ENCODE measurements around the gene SORD. TPM values are rescaled to one million over a fixed set of nuclear protein-coding genes. Genes with fewer than 3 reads are reported as not detected.

SORD gene
- total RNA-seq, 4 donors from 2014 or later = 3.3 to 6.6 (median 5.9) TPM

DNA sequence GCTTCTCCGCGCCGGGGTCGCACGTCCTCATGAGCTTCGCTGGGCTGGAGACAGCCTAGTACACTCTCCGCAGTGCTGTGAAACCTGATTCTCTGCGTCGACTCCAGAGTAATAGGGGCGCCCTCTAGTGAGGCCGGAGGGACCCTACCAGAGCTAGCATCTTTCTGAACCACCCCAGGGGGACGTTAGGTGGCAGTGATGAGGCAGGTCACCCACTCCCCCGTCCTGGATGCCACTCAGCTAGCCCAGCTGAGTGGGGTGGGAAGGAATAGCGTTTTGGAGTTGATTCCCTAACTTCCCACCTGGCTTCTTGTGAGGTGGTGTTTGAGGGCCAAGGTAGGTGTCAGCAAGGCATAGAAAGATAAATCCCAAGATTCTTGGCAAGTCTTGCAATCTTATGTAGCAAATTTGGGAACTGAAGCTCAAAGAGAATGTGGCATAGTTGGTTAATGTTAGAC is 95.2 kb downstream of the SORD start:
- intact Hi-C loops (cut with DNase I) = no loop called here
- H3K27ac ChIP-seq (replicated peaks in 1 of 4) = no peak overlapping the region
- TF ChIP-seq, protein P1, sequence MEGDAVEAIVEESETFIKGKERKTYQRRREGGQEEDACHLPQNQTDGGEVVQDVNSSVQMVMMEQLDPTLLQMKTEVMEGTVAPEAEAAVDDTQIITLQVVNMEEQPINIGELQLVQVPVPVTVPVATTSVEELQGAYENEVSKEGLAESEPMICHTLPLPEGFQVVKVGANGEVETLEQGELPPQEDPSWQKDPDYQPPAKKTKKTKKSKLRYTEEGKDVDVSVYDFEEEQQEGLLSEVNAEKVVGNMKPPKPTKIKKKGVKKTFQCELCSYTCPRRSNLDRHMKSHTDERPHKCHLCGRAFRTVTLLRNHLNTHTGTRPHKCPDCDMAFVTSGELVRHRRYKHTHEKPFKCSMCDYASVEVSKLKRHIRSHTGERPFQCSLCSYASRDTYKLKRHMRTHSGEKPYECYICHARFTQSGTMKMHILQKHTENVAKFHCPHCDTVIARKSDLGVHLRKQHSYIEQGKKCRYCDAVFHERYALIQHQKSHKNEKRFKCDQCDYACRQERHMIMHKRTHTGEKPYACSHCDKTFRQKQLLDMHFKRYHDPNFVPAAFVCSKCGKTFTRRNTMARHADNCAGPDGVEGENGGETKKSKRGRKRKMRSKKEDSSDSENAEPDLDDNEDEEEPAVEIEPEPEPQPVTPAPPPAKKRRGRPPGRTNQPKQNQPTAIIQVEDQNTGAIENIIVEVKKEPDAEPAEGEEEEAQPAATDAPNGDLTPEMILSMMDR (IDR thresholded peaks at IDR 0.05) = peak; percentile 74 to 93 (median 75)
- TF ChIP-seq EP300 (IDR thresholded peaks at IDR 0.05) (no peak), POLR2AphosphoS5 (IDR thresholded peaks at IDR 0.05) (peak in 1 of 2 donors; percentile 44)
- peak overlapping the region; percentile 30 to 44 (median 39) for H3K4me3 ChIP-seq
- H3K36me3 ChIP-seq = no peaks in the 10 kb centered on the region
- H3K27me3 ChIP-seq = peaks cover 7 to 99% (median 43%) of the 10 kb centered on the region in 4 donors
- DNase-seq (ENCODE audit: extremely low spot score) = peak; percentile 93
- H3K4me1 ChIP-seq = peaks cover 20 to 40% (median 30%) of the 10 kb centered on the region in 4 donors
- 3% methylated on average over 11 of the region's 14 CpGs for WGBS
- H3K9me3 ChIP-seq = no peaks in the 10 kb centered on the region

DNA sequence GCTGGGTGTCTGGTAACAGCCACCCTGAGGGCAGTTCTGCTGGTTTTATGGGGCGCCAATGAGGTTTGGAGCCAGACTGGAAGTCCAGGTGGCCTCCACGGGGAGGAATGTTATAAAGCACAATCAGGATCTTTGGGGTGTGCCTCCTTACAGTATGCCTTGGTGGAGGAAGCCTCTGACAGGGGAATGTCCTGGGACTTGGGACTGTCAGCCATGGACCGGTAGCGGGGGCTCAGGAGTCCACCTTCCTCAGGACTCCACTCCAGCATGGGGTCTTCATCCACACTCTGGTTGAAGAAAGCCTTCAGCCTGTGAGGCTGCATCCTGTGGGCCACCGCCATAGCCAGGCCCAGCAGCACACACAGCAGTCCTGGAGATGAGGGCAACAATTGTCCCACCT is 96.0 kb downstream of the SORD start:
- Histone ChIP-seq H3K9me3 (no peaks in the 10 kb centered on the region), H3K4me1 (peaks cover 19 to 32% (median 27%) of the 10 kb centered on the region in 4 donors), H3K27ac (replicated peaks in 1 of 4) (no peak overlapping the region), H3K4me3 (no peak overlapping the region), H3K27me3 (peaks cover 7 to 94% (median 35%) of the 10 kb centered on the region in 4 donors), H3K36me3 (no peaks in the 10 kb centered on the region)
- intact Hi-C loops (cut with DNase I) = no loop called here
- TF ChIP-seq POLR2AphosphoS5 (IDR thresholded peaks at IDR 0.05) = no peak
- TF ChIP-seq, protein P1 (IDR thresholded peaks at IDR 0.05) = no peak
- TF ChIP-seq EP300 (IDR thresholded peaks at IDR 0.05) = no peak
- TF ChIP-seq POLR2A (IDR thresholded peaks at IDR 0.05; ENCODE audit: low read depth) = no peak
- no peak for DNase-seq (ENCODE audit: extremely low spot score)
- 88% methylated on average over 3 of the region's 5 CpGs for WGBS

DNA sequence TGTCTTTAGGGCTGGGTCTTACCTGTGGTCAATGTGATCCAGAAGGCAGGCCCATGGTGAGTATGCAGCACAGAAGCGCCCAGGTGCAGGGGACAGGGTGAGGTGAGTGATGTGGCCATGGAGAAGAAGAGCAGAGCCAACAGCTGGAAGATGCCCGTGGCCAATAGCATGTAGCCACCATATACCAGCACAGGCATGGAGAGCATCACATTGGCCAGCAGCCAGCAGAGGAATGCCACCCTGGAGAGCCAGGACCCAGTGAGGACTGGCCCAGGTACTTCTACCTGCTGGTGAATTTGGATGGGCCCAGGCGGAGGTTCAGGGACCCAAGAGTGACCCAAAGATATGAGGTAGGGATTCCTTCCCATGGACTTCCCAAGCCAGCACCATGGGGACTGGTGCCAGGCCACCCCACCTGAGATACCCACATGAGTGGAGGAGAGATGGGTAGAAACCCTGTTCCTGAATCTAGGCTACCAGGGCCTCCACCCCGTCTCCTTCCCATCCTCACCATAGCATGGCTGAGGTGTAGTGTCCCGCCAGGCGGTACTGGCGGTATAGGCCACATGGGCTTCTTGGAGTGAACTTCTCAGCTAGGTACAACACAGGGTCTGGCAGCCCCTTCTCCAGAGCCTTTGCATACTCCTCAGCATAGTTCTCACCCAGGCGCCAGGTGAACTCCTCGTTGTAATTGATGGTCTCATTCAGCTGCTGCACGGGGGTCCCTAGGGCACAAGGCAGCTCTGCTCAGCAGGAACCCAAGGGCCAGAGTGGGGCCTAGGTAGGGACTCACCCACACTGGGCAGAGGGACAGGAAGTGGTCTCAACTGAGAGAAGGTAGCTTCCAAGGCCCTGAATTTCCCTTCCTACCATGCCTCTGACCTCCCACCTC is 97.3 kb downstream of the SORD start:
- WGBS = 93% methylated on average over 7 of the region's 10 CpGs
- Histone ChIP-seq H3K36me3 (no peaks in the 10 kb centered on the region), H3K27me3 (peaks cover 7 to 91% (median 31%) of the 10 kb centered on the region in 4 donors), H3K4me3 (no peak overlapping the region), H3K27ac (replicated peaks in 1 of 4) (no peak overlapping the region), H3K4me1 (peaks cover 14 to 23% (median 20%) of the 10 kb centered on the region in 4 donors), H3K9me3 (no peaks in the 10 kb centered on the region)
- intact Hi-C loops (cut with DNase I) = no loop called here
- TF ChIP-seq POLR2A (IDR thresholded peaks at IDR 0.05; ENCODE audit: low read depth) (no peak), POLR2AphosphoS5 (IDR thresholded peaks at IDR 0.05) (no peak), EP300 (IDR thresholded peaks at IDR 0.05) (no peak)
- TF ChIP-seq, protein P1 (IDR thresholded peaks at IDR 0.05) = no peak
- no peak for DNase-seq (ENCODE audit: extremely low spot score)

DNA sequence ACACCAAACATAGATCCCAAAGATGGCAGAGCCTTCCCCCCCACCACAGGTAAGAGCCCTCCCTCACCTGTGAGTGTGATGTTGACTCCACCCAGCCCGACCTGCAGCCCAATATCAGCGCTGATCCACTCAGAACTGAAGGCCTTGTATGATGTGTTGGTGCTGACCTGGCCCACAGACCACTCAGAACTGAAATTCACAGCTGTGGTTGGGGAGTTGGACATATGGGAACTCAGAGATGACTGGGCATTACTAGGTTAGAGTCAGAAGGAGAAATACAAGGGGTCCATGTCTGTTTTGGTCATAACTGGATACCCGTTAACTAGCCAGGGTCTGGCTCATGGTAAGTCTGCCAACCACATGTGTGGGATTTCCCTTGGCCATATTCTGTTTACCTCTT is 98.0 kb downstream of the SORD start:
- no peak for DNase-seq (ENCODE audit: extremely low spot score)
- intact Hi-C loops (cut with DNase I) = no loop called here
- WGBS = 69% methylated on average over 3 of the region's 3 CpGs

More for the DNA sequence above, 98.0 kb downstream of the SORD start:
- Histone ChIP-seq H3K27ac (replicated peaks in 1 of 4) (no peak overlapping the region), H3K9me3 (no peaks in the 10 kb centered on the region), H3K27me3 (peaks cover 7 to 91% (median 27%) of the 10 kb centered on the region in 4 donors), H3K4me3 (no peak overlapping the region), H3K4me1 (peaks cover 14 to 23% (median 20%) of the 10 kb centered on the region in 4 donors), H3K36me3 (no peaks in the 10 kb centered on the region)
- TF ChIP-seq, protein P1 (IDR thresholded peaks at IDR 0.05) = no peak
- no peak for TF ChIP-seq EP300 (IDR thresholded peaks at IDR 0.05)
- TF ChIP-seq POLR2A (IDR thresholded peaks at IDR 0.05; ENCODE audit: low read depth) = no peak

Data from esophagus muscularis mucosa (tissue), 4 donors.